HepG2 (cell line): ENCODE data around the gene SLC50A1. TPM values are rescaled to one million over a fixed set of nuclear protein-coding genes. Genes with fewer than 3 reads are reported as not detected.
A peak's percentile ranks its signal among the peaks of the same experiment; 100 is the strongest.

Experiments used
- ARID4A ChIP-seq: sonication (generic); formaldehyde crosslinking; IDR thresholded peaks from 2 replicates; pipeline ENCODE4 v1.5.0; 2020; ENCODE audit warnings: mild to moderate bottlenecking, missing genetic modification reagents, borderline replicate concordance
- ATF2 ChIP-seq: sonication (generic); formaldehyde crosslinking; IDR thresholded peaks from 2 replicates; pipeline ENCODE4 v1.4.0; 2020; ENCODE audit warnings: missing genetic modification reagents
- ATF7-NPFF ChIP-seq: sonication (generic); formaldehyde crosslinking; IDR thresholded peaks from 2 replicates; pipeline ENCODE4 v1.8.1; 2023; ENCODE audit warnings: mild to moderate bottlenecking, low read depth, missing genetic modification reagents, moderate library complexity
- HMG20A ChIP-seq: IDR thresholded peaks from 2 replicates; pipeline ENCODE4 v1.6.1; 2016; ENCODE audit warnings: borderline replicate concordance
- HMGXB3 ChIP-seq: sonication (generic); formaldehyde crosslinking; IDR thresholded peaks from 2 replicates; pipeline ENCODE4 v1.4.0; 2020; ENCODE audit warnings: missing genetic modification reagents, borderline replicate concordance
- JUND ChIP-seq: sonication (generic); formaldehyde crosslinking; IDR thresholded peaks from 2 replicates; pipeline ENCODE4 v1.8.0; 2022; ENCODE audit warnings: mild to moderate bottlenecking, missing genetic modification reagents
- LBX2 ChIP-seq: sonication (generic); formaldehyde crosslinking; IDR thresholded peaks from 2 replicates; pipeline ENCODE4 v1.5.0; 2020; ENCODE audit warnings: missing genetic modification reagents, mild to moderate bottlenecking, borderline replicate concordance
- SNAPC5 ChIP-seq: sonication (generic); formaldehyde crosslinking; IDR thresholded peaks from 2 replicates; pipeline ENCODE4 v1.8.1; 2023; ENCODE audit warnings: mild to moderate bottlenecking, missing genetic modification reagents, borderline replicate concordance
- ZNF205 ChIP-seq: IDR thresholded peaks from 2 replicates; pipeline ENCODE4 v1.6.1; 2018; ENCODE audit warnings: missing biosample characterization, missing genetic modification reagents
- ZNF280B ChIP-seq: sonication (generic); formaldehyde crosslinking; IDR thresholded peaks from 2 replicates; pipeline ENCODE4 v1.5.0; 2020; ENCODE audit warnings: missing genetic modification reagents, mild to moderate bottlenecking, borderline replicate concordance
- polyA plus RNA-seq, 8 experiments: library from polyadenylated mRNA; depleted of rRNA in 3 of 8; stranded (reverse) in 7 of 8; unstranded in 1 of 8; fragments of >200 nt; fragmentation: Illumina TruSeq in 4 of 8; extraction: Trizol in 4 of 8; gene quantifications; 2 replicates each; pipeline versions ENCODE4 v1.2.1 to v1.2.3, GENCODE V29; 2011 to 2016; ENCODE audit warnings: low read depth in 4 of 8, missing spikeins in 1 of 8, mixed read lengths in 1 of 8; ENCODE audit not compliant: insufficient read depth in 1 of 8
- total RNA-seq, 5 experiments: library from RNA; depleted of rRNA; stranded (reverse); fragments of >200 nt; fragmentation: Illumina TruSeq; extraction: Trizol; gene quantifications; 2 replicates each; pipeline ENCODE4 v1.2.3, GENCODE V29; 2016; ENCODE audit warnings: low read depth in 1 of 5

Gene SLC50A1
- total and polyA plus RNA-seq, 2 of the 13 experiments (the other 11 are each of a cell fraction or from before 2014, with no cell fraction given): 22.5 to 46.8 TPM

GRCh38 chr1:155091071-155092051 lies 44.3 kb upstream of the SLC50A1 start (continued):
- peak; percentile 44; the same call in 1 of the 2 replicates for TF ChIP-seq ZNF280B (CRISPR knock-in tag)
- TF ChIP-seq LBX2 (CRISPR knock-in tag): peak; percentile 49; the same call in 1 of the 2 replicates
- 0 out of 2 replicates have a peak, but pooled peaks have one; percentile 37 for TF ChIP-seq ATF7-NPFF (CRISPR knock-in tag)
- peak; percentile 75 for TF ChIP-seq HMG20A (CRISPR knock-in tag)
- peak; percentile 83 for TF ChIP-seq ARID4A
- TF ChIP-seq ZNF205: peak; percentile 54; the same call in 1 of the 2 replicates
- TF ChIP-seq JUND (CRISPR knock-in tag): peak; percentile 39; the same call in 1 of the 2 replicates
- TF ChIP-seq ATF2: peak; percentile 68; the same call in 1 of the 2 replicates
- no peak for TF ChIP-seq SNAPC5 (CRISPR knock-in tag)
- peak; percentile 80; the same call in 1 of the 2 replicates for TF ChIP-seq HMGXB3
